ENCODE results near the gene GPC1. TPM values are rescaled to one million over a fixed set of nuclear protein-coding genes. Genes with fewer than 3 reads are reported as not detected.

The GPC1 gene
- total RNA-seq, 1 donor from 2014 or later: 155 TPM

DNA sequence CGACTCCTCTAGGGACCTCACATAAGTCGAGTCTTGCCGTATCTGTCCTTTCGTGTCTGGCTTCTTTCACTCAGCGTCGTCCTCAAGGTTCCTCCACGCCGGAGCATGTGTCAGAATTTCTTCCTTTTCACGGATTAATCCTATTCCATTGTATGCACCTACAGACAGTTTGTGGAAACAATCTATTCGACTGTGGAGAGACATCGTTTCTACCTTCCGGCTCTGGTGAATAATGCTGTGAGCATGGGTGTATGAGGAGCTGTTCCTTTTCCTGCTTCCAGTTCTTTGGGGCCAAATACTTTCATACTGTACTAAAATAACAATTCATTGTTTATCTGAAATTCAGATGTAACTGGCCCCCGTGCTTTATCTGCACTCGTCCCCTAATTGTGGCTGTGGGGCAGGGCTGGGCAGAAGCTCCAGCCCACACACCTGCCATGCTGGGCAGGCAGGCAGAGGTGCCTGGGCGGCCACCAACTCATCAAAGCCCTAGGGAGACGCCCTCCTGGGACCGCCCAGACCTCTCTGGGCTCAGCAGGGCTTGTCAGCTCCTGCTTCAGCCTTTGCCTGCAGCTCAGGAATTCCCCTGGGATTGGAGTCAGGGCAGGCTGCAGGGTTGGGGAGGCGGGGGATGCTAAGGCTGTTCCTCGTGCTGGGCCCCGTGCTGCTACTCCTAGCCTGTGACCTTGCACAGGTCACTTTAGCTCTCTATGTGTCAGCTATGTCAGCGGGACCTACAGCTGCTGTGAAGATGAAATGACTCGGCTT is 14.5 kb downstream of the GPC1 start:
- Mint-ChIP-seq H3K27me3 (ENCODE audit: unreplicated experiment) (peaks cover 20% of the 10 kb centered on the region), H3K36me3 (ENCODE audit: unreplicated experiment) (no peaks in the 10 kb centered on the region), H3K27ac (ENCODE audit: unreplicated experiment) (peak overlapping the region; percentile 35), H3K4me3 (ENCODE audit: unreplicated experiment) (peak overlapping the region; percentile 21), H3K9me3 (ENCODE audit: unreplicated experiment) (peaks cover 13% of the 10 kb centered on the region), H3K4me1 (ENCODE audit: low read depth, unreplicated experiment) (peaks cover 25% of the 10 kb centered on the region)
- DNase-seq: peak; percentile 65
- TF ChIP-seq, protein P1, sequence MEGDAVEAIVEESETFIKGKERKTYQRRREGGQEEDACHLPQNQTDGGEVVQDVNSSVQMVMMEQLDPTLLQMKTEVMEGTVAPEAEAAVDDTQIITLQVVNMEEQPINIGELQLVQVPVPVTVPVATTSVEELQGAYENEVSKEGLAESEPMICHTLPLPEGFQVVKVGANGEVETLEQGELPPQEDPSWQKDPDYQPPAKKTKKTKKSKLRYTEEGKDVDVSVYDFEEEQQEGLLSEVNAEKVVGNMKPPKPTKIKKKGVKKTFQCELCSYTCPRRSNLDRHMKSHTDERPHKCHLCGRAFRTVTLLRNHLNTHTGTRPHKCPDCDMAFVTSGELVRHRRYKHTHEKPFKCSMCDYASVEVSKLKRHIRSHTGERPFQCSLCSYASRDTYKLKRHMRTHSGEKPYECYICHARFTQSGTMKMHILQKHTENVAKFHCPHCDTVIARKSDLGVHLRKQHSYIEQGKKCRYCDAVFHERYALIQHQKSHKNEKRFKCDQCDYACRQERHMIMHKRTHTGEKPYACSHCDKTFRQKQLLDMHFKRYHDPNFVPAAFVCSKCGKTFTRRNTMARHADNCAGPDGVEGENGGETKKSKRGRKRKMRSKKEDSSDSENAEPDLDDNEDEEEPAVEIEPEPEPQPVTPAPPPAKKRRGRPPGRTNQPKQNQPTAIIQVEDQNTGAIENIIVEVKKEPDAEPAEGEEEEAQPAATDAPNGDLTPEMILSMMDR (IDR thresholded peaks at IDR 0.05; ENCODE audit: partially characterized antibody, unreplicated experiment): no peak

DNA sequence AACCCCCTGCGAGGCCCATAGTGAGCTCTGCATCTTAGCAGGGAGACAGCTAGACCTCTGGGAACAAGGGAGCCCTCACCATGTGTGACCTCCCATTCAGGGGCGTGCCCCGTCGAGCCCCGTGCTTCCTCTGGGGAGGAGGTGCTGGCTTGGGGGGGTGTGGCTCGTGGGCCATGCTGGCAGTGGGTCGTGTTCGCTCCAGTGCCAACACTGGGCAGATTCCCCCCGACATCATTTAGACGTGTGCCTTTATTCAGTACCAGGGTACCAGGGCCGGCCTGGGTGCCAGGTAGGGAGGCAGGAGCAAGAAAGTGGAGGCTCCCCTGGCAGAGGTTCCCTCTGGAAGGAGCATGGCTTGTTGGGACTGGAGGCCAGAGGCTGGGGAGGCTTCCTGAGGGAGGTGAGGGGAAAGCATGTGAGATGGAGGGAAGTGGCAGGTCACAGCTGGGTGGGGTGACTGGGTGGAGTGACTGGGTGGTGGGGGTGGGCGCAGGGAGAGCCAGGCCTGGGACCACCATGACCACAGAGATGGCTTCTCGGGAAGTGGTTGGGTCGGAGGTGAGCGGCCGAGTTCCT is 15.2 kb downstream of the GPC1 start:
- TF ChIP-seq, protein P1 (IDR thresholded peaks at IDR 0.05; ENCODE audit: partially characterized antibody, unreplicated experiment): no peak
- no peak overlapping the region for H3K27ac Mint-ChIP-seq (ENCODE audit: unreplicated experiment)
- H3K4me3 Mint-ChIP-seq (ENCODE audit: unreplicated experiment): peak overlapping the region; percentile 21
- peaks cover 22% of the 10 kb centered on the region for H3K27me3 Mint-ChIP-seq (ENCODE audit: unreplicated experiment)
- H3K36me3 Mint-ChIP-seq (ENCODE audit: unreplicated experiment): no peaks in the 10 kb centered on the region
- H3K9me3 Mint-ChIP-seq (ENCODE audit: unreplicated experiment): peaks cover 12% of the 10 kb centered on the region
- DNase-seq: peak; percentile 7
- peaks cover 25% of the 10 kb centered on the region for H3K4me1 Mint-ChIP-seq (ENCODE audit: low read depth, unreplicated experiment)

DNA sequence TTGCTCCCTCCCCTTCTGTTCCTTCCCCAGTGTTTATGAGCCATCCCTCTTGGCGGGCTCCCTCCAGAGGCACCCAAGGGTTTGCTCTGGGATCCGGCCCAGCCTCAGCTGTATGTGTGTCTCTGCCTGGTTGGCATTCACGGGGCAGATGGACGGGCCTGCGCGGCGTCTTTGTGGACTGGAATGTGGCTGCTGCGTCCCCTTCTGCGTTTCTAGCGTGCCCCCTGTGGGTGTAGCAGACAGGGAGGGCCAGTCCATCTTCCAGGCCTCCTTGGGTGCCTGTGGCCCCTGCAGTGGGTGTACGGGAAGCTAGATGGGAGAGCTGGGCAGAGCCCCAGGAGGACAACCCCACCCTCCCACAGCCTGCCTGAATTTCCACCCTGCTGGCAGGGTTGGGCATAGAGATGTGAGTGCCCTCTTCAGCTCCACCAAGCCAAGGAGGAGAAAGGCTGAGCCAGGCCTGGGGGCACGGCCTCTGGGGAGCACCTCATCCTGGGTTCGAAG is 15.7 kb downstream of the GPC1 start:
- no peak for DNase-seq
- TF ChIP-seq, protein P1 (IDR thresholded peaks at IDR 0.05; ENCODE audit: partially characterized antibody, unreplicated experiment): peak; percentile 28
- peaks cover 20% of the 10 kb centered on the region for H3K27me3 Mint-ChIP-seq (ENCODE audit: unreplicated experiment)
- H3K9me3 Mint-ChIP-seq (ENCODE audit: unreplicated experiment): peaks cover 12% of the 10 kb centered on the region
- no peaks in the 10 kb centered on the region for H3K36me3 Mint-ChIP-seq (ENCODE audit: unreplicated experiment)
- H3K4me1 Mint-ChIP-seq (ENCODE audit: low read depth, unreplicated experiment): peaks cover 21% of the 10 kb centered on the region
- H3K27ac Mint-ChIP-seq (ENCODE audit: unreplicated experiment): no peak overlapping the region
- H3K4me3 Mint-ChIP-seq (ENCODE audit: unreplicated experiment): no peak overlapping the region

DNA sequence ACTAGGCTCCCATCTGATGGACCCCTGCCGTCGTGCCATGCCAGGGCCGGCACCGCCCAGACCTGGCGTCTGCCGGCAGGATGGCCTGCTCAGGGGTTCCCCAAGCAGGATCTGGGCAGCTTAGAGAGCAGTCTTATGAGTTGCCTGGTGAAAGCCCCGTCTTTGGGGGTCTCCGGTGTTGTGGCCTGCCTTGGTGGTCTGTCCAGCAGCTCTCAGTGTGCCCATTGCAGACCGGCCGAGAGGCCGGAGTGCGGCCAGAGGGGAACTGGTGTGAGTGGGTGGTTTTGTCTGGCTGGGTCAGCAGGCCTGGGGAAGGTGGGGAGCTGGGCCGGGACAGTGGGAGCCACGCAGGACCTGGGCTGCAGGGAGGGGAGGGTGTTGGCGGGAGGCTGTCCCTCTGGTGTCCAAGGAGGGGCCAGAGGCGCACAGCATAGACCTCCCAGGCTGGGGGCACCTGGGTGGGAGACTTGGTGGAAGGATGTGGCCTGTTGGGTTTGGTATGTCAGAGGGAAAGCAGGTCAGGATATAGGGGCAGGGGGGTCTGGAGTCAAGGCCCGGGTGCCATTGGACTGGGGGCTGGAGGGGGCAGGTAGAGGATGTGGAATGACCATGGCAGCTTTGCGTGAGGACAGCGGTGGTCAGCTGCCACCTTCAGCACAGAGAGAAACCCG is 16.5 kb downstream of the GPC1 start:
- H3K4me1 Mint-ChIP-seq (ENCODE audit: low read depth, unreplicated experiment): peaks cover 21% of the 10 kb centered on the region
- no peaks in the 10 kb centered on the region for H3K36me3 Mint-ChIP-seq (ENCODE audit: unreplicated experiment)
- H3K27ac Mint-ChIP-seq (ENCODE audit: unreplicated experiment): peak overlapping the region; percentile 88
- peak; percentile 28 for DNase-seq
- H3K27me3 Mint-ChIP-seq (ENCODE audit: unreplicated experiment): peaks cover 20% of the 10 kb centered on the region
- TF ChIP-seq, protein P1 (IDR thresholded peaks at IDR 0.05; ENCODE audit: partially characterized antibody, unreplicated experiment): no peak
- H3K9me3 Mint-ChIP-seq (ENCODE audit: unreplicated experiment): peaks cover 12% of the 10 kb centered on the region
- peak overlapping the region; percentile 76 for H3K4me3 Mint-ChIP-seq (ENCODE audit: unreplicated experiment)
